Loucy (cell line): Measurements from ENCODE around the gene FBH1.

ENCODE experiments used
- H2AFZ ChIP-seq: fragments of 200-600 bp; sonication (generic); 2 replicates; pipeline ENCODE4 v1.6.0; 2016; ENCODE audit warnings: antibody characterized with exemption, mild to moderate bottlenecking, low read length, moderate library complexity
- H3F3A ChIP-seq: fragments of 200-600 bp; 2 replicates; pipeline ENCODE4 v1.6.0; 2016; ENCODE audit warnings: antibody characterized with exemption, low read depth, mild to moderate bottlenecking
- H3K27me3 ChIP-seq: fragments of 200-600 bp; sonication (generic); 2 replicates; pipeline ENCODE4 v1.6.1; 2014; ENCODE audit warnings: low read length, mild to moderate bottlenecking; ENCODE audit not compliant: insufficient read depth, poor library complexity, severe bottlenecking
- H3K36me3 ChIP-seq: fragments of 200-600 bp; sonication (generic); 2 replicates; pipeline ENCODE4 v1.6.1; 2016; ENCODE audit warnings: low read length; ENCODE audit not compliant: insufficient read depth
- H3K4me1 ChIP-seq: fragments of 200-600 bp; sonication (generic); 2 replicates; pipeline ENCODE4 v1.5.1; 2014; ENCODE audit warnings: low read length, mild to moderate bottlenecking; ENCODE audit not compliant: insufficient read depth, poor library complexity, severe bottlenecking
- H3K4me2 ChIP-seq: fragments of 200-600 bp; sonication (generic); 2 replicates; pipeline ENCODE4 v1.6.0; 2014; ENCODE audit warnings: antibody characterized with exemption, low read length, low read depth, mild to moderate bottlenecking; ENCODE audit not compliant: poor library complexity, severe bottlenecking
- H3K4me3 ChIP-seq: fragments of 200-600 bp; sonication (generic); 2 replicates; pipeline ENCODE4 v1.5.1; 2014; ENCODE audit warnings: low read length, mild to moderate bottlenecking, mixed read lengths; ENCODE audit not compliant: poor library complexity, severe bottlenecking
- H3K79me2 ChIP-seq: fragments of 200-600 bp; sonication (generic); 2 replicates; pipeline ENCODE4 v1.6.1; 2014; ENCODE audit warnings: low read length; ENCODE audit not compliant: insufficient read depth
- H3K9ac ChIP-seq: fragments of 200-600 bp; sonication (generic); 2 replicates; pipeline ENCODE4 v1.6.0; 2014; ENCODE audit warnings: mild to moderate bottlenecking, low read depth, low read length, moderate library complexity; ENCODE audit not compliant: poor library complexity, severe bottlenecking
- H3K9me2 ChIP-seq: fragments of 200-600 bp; sonication (generic); replicated peaks from 2 replicates; pipeline ENCODE4 v1.6.1; 2016; ENCODE audit warnings: low read depth, low read length, mixed read lengths
- H3K9me3 ChIP-seq: fragments of 200-600 bp; sonication (generic); 2 replicates; pipeline ENCODE4 v1.6.1; 2014; ENCODE audit warnings: mild to moderate bottlenecking, antibody characterized with exemption, low read length, low read depth; ENCODE audit not compliant: insufficient read depth
- H4K20me1 ChIP-seq: fragments of 200-600 bp; sonication (generic); 2 replicates; pipeline ENCODE4 v1.6.0; 2014; ENCODE audit warnings: antibody characterized with exemption, low read length, mild to moderate bottlenecking; ENCODE audit not compliant: insufficient read depth, poor library complexity, severe bottlenecking
- CTCF ChIP-seq: fragments of 200-600 bp; sonication (generic); conservative IDR thresholded peaks from 2 replicates; pipeline ENCODE4 v1.5.1; 2014; ENCODE audit warnings: mild to moderate bottlenecking, antibody characterized with exemption, low read length
- EZH2phosphoT487 ChIP-seq: fragments of 200-600 bp; IDR thresholded peaks from 2 replicates; pipeline ENCODE4 v1.6.1; 2018; ENCODE audit warnings: antibody characterized with exemption, mild to moderate bottlenecking, moderate library complexity, borderline replicate concordance

The FBH1 gene

GRCh38 chr10:5903563-5903962 lies 13.5 kb downstream of the FBH1 start:
- H3K9me2 ChIP-seq = no peaks in the 10 kb centered on the region
- H3K4me2 ChIP-seq = no peak overlapping the region
- no peak overlapping the region for H3K4me3 ChIP-seq
- H3K27me3 ChIP-seq = no peaks in the 10 kb centered on the region
- peaks cover 8% of the 10 kb centered on the region; the same call in 1 of the 2 replicates for H3K36me3 ChIP-seq
- H3K4me1 ChIP-seq = peaks cover 3% of the 10 kb centered on the region
- no peaks in the 10 kb centered on the region for H3K9me3 ChIP-seq
- peaks cover 3% of the 10 kb centered on the region; the same call in 1 of the 2 replicates for H3K79me2 ChIP-seq
- no peaks in the 10 kb centered on the region for H4K20me1 ChIP-seq
- H2AFZ ChIP-seq = no peak overlapping the region
- H3F3A ChIP-seq = no peaks in the 10 kb centered on the region
- TF ChIP-seq CTCF (no peak), EZH2phosphoT487 (no peak)
- H3K9ac ChIP-seq = no peak overlapping the region

- peaks cover 3% of the 10 kb centered on the region for H3K4me1 ChIP-seq
- H3K4me3 ChIP-seq = no peak overlapping the region
- no peak overlapping the region for H2AFZ ChIP-seq
- H3K36me3 ChIP-seq = peaks cover 14% of the 10 kb centered on the region; the same call in 1 of the 2 replicates
- H3K4me2 ChIP-seq = no peak overlapping the region
- no peaks in the 10 kb centered on the region for H3K27me3 ChIP-seq
- H3F3A ChIP-seq = no peaks in the 10 kb centered on the region
- H4K20me1 ChIP-seq = no peaks in the 10 kb centered on the region
- H3K9me3 ChIP-seq = no peaks in the 10 kb centered on the region
- H3K79me2 ChIP-seq = peaks cover 3% of the 10 kb centered on the region; the same call in 1 of the 2 replicates
- H3K9ac ChIP-seq = no peak overlapping the region
- no peak for TF ChIP-seq EZH2phosphoT487
- no peak for TF ChIP-seq CTCF
- no peaks in the 10 kb centered on the region for H3K9me2 ChIP-seq
Observed at GRCh38 chr10:5904227-5904626, 14.2 kb downstream of the FBH1 start.

GRCh38 chr10:5905854-5906507 lies 15.9 kb downstream of the FBH1 start:
- H3K9me2 ChIP-seq = no peaks in the 10 kb centered on the region
- no peak overlapping the region for H3K4me2 ChIP-seq
- no peaks in the 10 kb centered on the region for H3K27me3 ChIP-seq
- TF ChIP-seq CTCF (no peak), EZH2phosphoT487 (no peak)
- H3K79me2 ChIP-seq = peaks cover 3% of the 10 kb centered on the region; the same call in 1 of the 2 replicates
- no peaks in the 10 kb centered on the region for H3K4me1 ChIP-seq
- no peak overlapping the region for H3K9ac ChIP-seq
- peaks cover 27% of the 10 kb centered on the region; the same call in 1 of the 2 replicates for H3K36me3 ChIP-seq
- H2AFZ ChIP-seq = no peak overlapping the region
- H3F3A ChIP-seq = no peaks in the 10 kb centered on the region
- no peak overlapping the region for H3K4me3 ChIP-seq
- H4K20me1 ChIP-seq = no peaks in the 10 kb centered on the region
- H3K9me3 ChIP-seq = no peaks in the 10 kb centered on the region
